Inflammatory macrophage (primary cell): Measurements from ENCODE around the gene BCDIN3D.
"Not testable (repeated sequence)": the region's sequence is repeated elsewhere in the genome, so short reads cannot be mapped to it uniquely, and the experiment has no call there.

ENCODE experiments used
- DNase-seq, 2 donors: peaks; one replicate each; pipeline ENCODE4 v3.0.0-alpha.2; 2020 to 2022
- total RNA-seq, 18 experiments: gene quantifications; one replicate each; lab custom pipeline; 2026; ENCODE audit warnings: mixed read lengths in 6 of 18, inconsistent platforms in 2 of 18; lab: John Stamatoyannopoulos, UW

Gene BCDIN3D, protein sequence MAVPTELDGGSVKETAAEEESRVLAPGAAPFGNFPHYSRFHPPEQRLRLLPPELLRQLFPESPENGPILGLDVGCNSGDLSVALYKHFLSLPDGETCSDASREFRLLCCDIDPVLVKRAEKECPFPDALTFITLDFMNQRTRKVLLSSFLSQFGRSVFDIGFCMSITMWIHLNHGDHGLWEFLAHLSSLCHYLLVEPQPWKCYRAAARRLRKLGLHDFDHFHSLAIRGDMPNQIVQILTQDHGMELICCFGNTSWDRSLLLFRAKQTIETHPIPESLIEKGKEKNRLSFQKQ
- total RNA-seq = 1.5 to 10.1 (median 7.3) reads per million in 18 experiments

DNA sequence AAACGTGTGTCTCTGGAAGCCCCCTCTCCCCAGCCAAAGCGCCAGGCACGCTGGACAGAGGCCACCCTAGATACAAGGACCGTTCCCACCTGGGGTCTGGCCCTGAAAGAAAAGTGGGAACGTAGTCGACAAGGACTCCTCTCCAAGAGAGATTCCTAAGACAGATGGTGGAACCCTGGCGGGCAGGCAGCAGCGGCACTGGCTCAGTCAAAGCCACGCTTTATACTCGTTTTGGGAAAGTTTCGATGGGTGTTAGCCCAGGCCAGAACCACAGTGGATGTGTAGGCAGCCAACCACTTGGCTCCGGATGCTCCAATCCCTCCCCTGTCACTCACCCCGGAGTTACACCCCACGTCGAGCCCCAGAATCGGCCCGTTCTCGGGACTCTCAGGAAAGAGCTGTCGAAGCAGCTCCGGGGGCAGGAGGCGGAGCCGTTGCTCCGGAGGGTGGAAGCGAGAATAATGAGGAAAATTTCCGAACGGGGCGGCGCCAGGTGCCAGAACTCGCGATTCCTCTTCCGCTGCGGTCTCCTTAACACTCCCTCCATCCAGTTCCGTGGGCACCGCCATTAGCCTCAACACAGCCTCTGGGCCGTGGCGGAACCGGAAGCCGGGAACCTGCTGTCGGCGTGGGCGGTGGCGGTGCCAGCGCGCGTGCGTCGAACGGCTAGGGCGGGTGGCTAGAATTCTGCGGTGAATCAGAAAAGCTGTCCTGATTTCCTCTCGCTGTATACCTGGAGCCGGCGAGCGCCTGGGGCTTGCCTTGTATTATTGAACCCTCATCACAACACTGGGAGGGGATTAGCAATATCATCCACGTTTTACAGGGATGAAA lies at the start of gene BCDIN3D:
TSS of gene BCDIN3D (minus strand) at position 588 of the 834 bp plus-strand sequence. CDS start at position 569, 19 bp downstream.
- DNase-seq = peak; percentile 93 to 94

DNA sequence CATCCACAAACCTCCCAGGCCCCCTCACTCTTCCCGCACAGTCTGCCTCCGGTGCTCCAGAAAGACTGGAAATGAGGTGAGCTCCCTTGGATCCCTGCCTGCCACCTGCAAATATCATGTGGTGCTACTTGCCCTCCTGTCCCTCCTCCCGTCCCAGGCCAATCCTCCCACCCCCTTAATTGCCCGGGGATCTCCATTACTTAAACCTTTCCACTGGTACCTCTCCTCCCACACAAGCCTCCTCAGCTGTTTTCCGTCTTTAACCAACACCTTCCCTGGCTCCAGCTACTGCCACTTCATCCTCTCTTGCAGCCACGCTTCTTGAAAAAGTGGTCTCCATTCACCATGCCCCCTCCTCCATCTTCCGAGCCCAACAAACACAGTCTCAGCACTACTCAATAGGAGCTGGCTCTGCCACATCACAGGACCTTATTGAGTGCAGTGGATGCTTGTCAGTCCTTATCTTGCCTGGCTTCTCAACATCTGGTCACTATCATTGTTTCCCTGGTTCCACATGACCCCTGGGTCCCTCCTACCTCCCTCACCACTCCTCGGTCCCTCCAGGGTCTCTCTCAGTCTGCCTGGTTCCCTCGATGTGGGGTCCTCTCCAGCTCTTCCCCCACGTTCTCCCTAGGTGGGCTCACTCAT lies 49.3 kb upstream of the BCDIN3D start:
- no peak for DNase-seq

DNA sequence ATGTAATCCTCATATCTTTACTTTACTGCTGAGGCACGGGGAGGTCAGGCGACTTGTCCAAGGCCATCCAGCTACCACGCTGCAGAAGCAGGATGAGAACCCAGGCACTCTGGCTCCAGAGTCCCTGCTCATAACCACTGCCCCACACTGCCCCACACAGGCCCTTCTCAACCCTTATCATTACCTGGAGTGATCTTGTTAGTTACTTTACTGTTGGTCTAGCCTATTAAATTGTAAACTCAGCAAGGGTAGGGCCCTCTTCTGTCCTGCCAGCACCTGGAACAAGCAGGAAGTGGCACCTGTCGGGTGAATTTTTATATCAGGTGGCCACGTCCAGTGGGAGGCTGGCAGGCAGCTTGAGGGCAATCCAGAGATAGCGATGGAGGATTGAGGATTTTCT lies 48.6 kb upstream of the BCDIN3D start:
- no peak for DNase-seq

DNA sequence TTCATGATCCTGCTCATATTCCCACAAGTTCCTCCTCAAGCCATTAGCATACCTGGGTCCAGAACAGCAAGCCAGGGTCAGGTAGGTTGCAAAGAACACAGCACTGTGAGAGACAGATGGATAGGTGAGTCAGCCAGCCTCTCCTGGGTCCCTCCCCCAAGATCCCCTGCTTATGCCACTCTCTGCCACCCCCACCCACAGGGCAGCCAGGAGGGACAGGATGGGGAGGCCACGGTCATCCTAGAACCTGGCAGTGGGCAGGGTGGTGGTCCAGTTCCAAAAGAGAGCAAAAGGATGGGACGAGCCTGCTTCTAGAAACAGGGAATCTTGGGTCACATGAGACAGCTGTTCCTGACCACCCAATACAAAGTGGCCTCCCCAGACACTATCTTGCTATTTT lies 48.1 kb upstream of the BCDIN3D start:
- DNase-seq = no peak

DNA sequence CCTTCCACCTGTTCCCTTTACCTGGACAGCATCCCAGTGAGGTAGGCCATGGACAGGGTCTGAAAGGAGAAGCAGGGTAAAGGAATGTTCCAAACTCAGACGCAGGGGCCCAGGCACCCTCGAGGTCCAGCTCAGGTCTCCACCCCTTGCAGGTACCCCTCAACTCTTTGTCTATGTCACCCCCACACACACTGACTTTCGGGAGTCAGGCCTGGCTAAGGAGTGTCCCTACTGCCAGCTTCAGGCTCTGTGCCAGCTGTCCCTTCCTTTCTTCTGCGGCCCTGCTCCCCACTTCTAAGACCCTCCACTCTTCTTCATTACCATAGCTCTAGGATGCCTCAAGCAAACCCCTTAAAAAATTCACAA lies 47.2 kb upstream of the BCDIN3D start:
- no peak for DNase-seq

DNA sequence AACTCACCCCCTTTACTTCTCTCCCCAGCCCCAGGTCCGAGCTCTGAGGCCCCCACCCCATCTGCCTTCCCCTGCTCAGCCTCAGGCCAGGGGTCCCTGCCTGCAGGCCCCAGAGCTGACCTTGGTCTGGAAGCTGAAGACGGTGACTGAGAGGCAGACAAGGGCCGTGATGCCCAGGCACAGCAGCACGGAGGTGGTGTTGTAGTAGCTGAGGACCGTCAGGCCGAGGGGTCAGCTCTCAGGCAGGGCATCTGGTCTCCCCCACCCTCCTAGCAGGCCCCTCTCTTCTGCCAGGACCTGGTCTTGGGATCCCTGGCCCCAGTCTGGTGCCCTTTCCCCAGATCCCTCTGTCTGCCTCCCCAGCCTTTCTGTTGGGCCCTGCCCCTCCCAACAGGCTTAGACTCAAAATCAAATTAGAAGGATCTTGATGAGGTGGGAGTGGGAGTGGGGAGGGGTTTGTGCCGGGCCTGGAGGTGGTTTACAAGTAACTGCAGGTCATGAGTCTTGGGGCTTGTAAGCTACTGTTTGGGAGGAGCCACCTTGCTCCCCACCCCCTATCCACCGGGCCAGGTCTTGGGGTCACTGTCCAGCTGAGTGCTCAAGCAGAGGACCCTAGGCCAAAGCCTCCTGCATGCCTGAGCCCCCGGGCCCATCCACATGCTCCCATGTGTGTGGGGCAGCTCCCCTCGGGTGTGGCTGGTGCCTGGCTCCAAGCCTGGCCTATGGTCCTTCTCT lies 46.6 kb upstream of the BCDIN3D start:
- no peak for DNase-seq

DNA sequence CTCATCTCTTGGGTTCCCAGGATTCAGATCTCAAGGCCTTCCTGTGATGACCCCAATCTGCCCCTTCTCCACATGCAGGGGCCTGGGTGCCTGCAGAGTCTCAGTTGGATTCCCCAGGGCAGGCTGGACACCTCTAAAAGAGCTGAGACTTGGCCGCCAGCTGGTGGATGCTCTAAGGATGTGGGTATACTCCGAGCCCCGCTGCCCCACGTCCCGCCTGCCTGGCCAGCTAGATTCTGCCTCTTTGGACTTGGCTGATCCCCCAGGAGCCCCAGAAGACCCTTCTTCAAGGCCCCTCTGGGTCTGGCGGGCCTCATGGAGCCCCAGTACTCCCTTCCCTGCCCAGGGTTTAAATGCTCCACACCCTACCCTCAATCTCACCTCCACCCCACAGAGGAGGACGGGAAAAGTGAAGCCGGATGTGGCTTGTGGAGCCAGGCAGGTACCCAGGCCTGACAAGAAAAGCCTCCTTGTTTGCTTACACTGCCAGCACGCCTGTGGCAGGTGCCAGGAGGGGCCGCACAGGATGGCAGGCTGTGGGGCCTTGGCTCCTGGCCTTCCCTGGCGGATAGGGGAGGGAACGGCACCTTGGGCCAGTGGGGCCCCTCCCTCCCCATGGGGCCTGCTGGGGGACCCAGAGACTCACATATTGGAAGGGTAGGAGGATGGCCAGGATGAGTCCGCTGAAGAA lies 45.7 kb upstream of the BCDIN3D start:
- DNase-seq = no peak

DNA sequence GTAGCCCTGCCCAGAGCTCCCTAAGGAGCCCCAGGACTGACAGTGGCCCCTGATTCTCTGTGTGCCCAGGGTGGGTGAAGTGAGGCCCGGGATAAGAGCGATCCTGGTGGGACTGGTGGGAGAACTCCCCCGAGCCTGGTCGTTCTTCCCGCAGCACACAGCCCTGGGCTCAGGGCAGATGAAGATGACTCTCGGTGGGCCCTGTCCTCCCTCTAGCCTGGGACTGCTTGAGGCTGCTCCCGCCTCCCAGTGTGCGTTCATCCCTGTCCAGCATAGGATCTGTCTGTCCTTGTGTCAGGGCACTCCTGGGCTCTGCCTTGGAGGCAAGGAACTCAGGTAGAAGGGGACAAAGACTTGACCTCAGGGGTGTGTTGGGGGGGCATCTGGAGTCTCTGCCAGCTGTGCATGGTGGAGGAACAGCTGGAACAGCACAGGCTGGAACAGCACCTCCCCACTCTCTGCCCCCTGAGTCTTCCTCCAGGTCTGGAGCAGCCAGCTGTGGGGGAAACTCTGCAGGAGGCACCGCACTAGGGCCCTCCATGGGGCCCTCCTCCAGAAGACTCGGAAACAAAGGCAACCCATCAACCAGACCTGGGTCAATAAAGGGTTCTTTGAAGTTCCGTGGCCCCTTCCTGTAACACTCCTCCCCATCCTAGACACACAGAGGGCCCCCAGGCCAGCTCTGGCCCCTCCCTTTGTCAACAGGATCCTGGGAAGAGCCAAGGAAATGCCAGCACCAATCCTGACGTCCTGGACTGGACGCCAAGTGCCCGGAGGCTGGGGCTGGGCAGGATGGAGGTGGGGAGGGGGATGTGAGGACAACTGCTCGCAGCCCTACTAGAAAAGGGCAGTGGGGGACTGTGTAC lies 44.9 kb upstream of the BCDIN3D start:
- DNase-seq = no peak

DNA sequence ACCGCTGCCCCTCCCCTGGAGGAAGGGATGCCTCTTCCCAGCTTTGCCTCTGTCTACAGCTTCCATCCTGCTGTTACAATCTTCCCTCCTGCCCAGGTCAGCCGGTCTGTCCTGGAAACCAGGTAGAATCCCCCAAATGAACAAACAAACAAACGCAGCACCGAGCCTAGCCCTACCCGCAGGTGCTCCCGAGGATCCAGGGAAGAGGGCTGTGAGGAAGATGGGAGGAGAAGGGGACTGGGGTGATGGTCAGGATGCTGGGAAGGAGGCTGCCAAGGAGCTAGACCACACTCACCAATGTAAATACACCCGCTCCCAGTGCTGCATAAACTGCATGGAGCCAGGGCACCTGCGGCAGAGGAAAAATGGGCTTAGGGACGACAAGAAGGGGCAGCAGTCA lies 44.2 kb upstream of the BCDIN3D start:
- no peak for DNase-seq

DNA sequence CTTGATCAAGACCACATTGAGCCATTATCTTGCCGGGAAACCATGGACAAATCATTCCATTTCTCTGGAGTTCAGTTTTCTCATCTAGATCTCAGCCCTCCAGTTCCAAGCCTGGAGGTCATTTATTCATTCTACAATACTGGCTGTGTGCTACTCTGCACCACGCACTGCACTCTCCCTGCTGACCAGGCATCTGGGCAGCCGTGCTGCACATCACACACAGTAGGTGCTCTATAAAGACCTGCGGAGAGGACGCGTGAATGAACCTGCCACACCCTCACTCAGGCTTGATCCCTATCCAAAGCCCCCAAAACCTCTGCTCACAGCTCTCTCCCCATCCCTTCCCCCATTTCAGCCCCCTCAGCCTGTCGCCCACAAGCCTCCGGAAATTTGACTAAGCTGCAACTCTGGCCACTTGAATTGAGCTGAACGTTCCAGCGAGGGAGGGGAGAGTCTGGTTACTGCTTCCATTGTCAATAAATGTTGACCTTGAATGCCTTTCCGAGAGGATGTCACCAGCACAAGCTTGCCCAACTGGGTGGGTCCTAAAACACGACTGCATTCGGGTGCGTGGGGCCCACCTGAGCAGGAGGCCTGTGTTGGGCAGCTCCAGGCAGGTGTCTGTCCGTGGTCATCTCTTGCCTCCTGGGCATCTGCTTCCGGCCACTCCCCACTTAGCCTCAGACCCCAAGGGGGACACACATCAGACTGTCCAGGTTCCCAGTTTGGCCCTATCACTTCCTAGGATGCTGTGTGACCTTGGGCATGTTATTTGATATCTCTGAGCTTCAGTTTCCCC lies 43.0 kb upstream of the BCDIN3D start:
- no peak for DNase-seq

DNA sequence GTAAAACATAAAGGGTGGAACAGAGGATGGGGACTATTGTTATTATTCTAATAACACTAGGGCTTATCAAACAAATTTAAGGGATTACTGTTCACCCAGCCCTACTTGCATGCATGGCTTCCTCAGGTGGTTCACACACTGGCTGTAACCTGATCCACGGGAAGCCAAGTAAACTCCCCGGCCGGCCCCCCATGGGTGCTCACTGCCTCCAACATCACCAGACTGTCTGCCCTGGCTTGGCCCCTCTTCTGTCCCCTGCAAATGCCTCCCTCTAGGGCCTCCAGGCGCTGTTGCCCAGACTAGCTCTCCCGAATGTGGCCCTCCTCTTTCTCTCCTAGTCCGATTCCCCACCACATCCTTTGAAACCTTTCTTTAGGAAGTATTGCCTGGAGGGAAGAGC lies 42.2 kb upstream of the BCDIN3D start:
- DNase-seq = no peak

DNA sequence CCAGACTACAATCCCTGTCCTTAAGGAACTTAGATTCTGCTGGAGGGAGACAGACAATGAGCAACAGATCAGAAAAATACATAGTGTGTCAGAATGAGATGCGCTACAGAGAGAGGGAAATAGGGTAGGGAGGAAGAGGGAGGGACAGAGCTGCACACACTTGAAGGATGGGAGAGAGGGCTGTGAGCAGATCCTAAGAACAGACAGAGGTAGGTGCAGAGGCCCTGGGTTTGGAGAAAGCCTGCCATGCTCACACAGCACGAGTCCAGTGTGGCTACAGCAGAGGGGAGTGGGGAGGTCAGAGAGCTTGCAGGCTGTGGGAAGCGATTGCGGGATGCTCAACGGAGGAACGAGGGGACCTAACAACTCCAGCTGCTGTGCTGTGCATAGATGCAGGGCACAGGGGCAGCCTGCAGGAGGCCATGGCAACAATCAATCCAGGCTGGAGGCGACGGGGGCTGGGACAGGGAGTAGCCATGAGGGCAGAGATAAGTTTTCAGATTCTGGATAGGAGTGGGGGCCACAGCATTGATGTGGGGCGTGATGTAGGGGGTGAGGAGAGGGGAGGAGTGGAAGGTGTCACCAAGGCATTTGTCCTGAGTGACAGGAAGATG lies 40.1 kb upstream of the BCDIN3D start:
- DNase-seq = no peak

DNA sequence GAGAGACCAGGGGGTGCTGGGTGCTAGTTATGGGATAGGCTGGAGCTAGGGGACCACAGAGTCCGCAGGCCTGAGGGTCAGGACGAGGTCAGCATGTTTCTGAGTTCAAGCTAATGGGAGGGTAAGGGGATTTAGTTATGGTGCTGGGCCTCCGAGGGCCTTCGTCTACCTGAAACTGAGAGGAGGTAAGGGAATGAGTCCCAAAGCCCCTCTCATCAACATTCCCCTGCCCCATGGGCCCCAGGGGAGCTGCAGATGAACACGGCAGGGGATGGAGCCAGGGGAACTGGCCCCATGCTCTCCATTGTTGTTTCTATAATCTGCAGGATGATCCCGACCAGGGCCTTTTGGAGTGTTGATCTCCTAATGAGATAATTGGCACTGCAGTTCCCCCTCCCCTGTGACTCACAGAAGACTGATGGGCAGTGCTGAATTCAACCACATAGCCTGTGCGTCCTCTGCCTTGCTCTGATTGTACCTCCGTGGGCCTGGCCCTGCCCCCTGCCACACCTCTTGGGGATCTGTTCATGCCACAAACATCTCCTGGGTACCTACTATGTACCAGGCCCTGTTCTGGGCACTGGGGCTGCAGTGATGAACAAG lies 39.4 kb upstream of the BCDIN3D start:
- no peak for DNase-seq

DNA sequence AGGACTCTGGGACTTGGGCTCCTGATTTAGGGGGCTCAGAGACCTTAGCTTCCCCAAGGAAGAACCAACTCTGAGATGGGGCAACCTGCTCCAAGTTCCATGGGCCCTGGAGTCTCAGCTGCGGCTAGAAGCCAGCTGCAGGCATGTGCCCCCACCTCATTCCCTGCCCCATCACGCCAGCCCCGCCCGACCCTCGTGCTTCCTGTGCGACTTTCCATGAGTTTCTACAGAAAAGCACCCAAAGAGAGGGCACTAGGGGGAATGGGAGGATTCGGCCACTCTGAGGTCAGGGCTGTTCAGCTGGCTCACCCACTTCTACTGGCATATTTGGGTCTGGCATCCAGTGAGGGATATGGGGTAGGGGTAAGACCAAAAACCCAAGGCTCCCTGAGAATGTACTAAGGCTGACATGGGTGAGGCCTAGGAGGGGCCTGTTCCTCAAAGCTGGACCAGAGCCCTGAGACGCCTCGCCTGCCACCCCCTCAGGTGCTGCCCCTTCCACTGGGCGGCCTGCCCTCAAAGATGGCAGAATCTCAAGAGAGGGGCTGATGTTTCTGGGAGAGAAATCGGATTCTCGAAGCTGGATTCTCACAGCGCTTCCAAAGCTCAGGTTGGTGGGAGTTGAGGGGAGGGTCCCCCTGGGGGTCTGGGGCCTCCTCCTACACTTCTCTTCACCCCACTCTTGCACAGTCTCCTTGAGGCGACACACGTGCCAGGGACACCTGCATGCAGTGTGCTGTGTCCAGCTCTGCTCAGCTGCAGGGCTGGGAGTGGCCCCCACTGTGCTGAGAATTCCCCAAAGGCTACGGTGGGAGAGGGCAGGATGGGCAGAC lies 38.7 kb upstream of the BCDIN3D start:
- DNase-seq = no peak

DNA sequence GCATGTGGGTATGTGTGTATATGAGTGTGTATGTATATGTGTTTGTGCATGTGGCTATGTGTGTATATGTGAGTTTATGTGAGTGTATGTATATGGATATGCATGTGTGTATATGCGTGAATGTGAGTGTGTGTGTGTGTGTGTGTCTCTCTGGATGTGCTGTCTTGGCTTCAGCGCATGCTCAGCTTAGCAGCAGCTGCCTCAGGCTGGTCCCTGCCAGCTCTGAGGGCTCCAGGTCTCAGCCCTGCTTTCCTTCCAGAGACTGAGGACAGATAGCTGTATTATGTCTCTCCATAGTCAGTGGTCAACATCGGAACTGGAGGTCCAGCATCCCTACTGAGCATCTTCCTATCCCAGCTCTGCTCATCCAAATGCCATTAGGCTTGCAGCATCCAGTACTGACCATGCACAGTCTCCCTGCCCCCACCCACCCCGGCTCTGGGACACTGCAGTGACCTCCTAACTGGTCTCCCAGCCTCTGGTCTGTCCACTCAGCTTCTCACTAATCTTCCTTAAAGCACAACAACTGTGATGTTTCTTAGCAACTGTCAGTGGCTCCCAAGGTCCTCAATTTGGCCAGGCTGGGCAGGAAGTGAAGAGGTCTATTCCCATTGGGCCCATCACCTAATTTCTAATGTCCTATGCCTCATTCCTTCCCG lies 38.0 kb upstream of the BCDIN3D start:
- DNase-seq = no peak

DNA sequence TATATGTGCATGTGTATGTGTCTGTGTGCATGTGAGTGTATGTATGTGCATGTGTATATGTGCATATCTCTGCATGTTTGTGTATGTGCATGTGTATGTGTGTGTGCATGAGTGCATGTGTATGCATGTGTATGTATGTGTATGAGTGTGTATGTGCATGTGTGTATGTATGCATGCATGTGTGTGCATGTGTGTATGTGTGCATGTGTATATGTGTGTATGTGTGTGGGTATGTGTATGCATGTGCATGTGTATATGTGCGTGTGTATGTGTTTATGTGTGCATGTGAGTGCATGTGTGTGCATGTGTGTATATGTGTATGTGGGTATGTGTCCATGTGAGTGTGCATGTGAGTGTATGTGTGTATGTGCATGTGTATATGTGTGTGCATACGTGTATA lies 36.2 kb upstream of the BCDIN3D start:
- DNase-seq = not testable (repeated sequence)

DNA sequence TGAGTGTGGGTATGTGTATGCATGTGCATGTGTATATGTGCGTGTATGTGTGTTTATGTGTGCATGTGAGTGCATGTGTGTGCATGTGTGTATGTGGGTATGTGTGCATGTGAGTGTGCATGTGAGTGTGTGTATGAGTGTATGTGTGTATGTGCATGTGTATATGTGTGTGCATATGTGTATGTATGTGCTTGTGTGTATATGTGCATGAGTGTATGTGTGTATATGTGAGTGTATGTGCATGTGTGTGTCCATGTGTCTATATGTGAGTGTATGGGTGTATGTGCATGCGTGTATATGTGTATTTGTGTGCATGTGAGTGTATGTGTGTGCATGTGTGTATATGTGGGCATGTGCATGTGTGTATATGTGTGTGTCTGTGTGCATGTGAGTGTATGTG lies 35.1 kb upstream of the BCDIN3D start:
- DNase-seq = no peak

DNA sequence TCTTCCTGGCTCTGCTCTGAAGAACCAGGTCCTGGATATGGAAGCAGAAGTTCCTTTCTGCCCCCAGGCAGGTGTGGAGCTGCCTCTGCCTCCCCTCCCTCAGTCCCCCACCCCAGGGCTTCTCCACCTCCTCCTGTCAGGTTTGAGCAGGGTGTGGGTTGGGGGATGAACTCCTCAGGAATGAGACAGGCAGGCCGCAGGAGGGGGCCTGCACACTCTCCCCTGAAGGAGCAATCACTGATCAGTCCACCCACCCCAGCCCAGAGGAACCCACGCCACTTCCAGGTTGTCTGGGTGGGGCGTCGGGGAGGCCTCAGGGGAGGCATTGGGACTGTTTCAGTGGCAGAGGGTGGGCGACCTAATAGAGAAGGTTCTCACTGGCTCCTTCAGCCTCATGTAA lies 34.2 kb upstream of the BCDIN3D start:
- DNase-seq = no peak
